Pons (tissue), 1 donor: ENCODE data around the gene HABP2.

ENCODE experiments used
- DNase-seq: peaks from one replicate; pipeline ENCODE4 v3.0.0-alpha.2; 2016; ENCODE audit warnings: low spot score

The HABP2 gene

GRCh38 chr10:113557903-113558321 is 5.1 kb downstream of the HABP2 start:
- DNase-seq = no peak

GRCh38 chr10:113560071-113560470 is 7.2 kb downstream of the HABP2 start:
- no peak for DNase-seq

GRCh38 chr10:113561214-113561613 is 8.4 kb downstream of the HABP2 start:
- no peak for DNase-seq

- DNase-seq = no peak
Observed at GRCh38 chr10:113562069-113562468, 9.2 kb downstream of the HABP2 start.

- no peak for DNase-seq
Observed at GRCh38 chr10:113562704-113563103, 9.9 kb downstream of the HABP2 start.

GRCh38 chr10:113563306-113564088 is 10.6 kb downstream of the HABP2 start:
- DNase-seq = peak; percentile 57

- DNase-seq = no peak
Observed at GRCh38 chr10:113565364-113565763, 12.5 kb downstream of the HABP2 start.

GRCh38 chr10:113566888-113567287 is 14.0 kb downstream of the HABP2 start:
- DNase-seq = no peak

- DNase-seq = no peak
Observed at GRCh38 chr10:113569576-113569975, 16.7 kb downstream of the HABP2 start.

GRCh38 chr10:113572520-113573290 is 19.9 kb downstream of the HABP2 start:
- DNase-seq = no peak

- DNase-seq = no peak
Observed at GRCh38 chr10:113573368-113573767, 20.5 kb downstream of the HABP2 start.

GRCh38 chr10:113576852-113577251 is 24.0 kb downstream of the HABP2 start:
- DNase-seq = no peak

GRCh38 chr10:113578773-113579172 is 25.9 kb downstream of the HABP2 start:
- no peak for DNase-seq

- DNase-seq = no peak
Observed at GRCh38 chr10:113581092-113581491, 28.2 kb downstream of the HABP2 start.

GRCh38 chr10:113583571-113583970 is 30.7 kb downstream of the HABP2 start:
- DNase-seq = no peak

GRCh38 chr10:113585949-113586348 is 33.1 kb downstream of the HABP2 start:
- no peak for DNase-seq

- no peak for DNase-seq
Observed at GRCh38 chr10:113589201-113589770, 36.4 kb downstream of the HABP2 start.

GRCh38 chr10:113590581-113590980 is 37.7 kb downstream of the HABP2 start:
- no peak for DNase-seq

- no peak for DNase-seq
Observed at GRCh38 chr10:113592380-113592779, 39.5 kb downstream of the HABP2 start.

GRCh38 chr10:113594652-113595051 is 41.8 kb downstream of the HABP2 start:
- no peak for DNase-seq

GRCh38 chr10:113600569-113600968 is 47.7 kb downstream of the HABP2 start:
- DNase-seq = no peak

GRCh38 chr10:113603057-113603777 is 50.4 kb downstream of the HABP2 start:
- DNase-seq = no peak
